Measurements from ENCODE around the gene ITIH4.

The ITIH4 gene

DNA sequence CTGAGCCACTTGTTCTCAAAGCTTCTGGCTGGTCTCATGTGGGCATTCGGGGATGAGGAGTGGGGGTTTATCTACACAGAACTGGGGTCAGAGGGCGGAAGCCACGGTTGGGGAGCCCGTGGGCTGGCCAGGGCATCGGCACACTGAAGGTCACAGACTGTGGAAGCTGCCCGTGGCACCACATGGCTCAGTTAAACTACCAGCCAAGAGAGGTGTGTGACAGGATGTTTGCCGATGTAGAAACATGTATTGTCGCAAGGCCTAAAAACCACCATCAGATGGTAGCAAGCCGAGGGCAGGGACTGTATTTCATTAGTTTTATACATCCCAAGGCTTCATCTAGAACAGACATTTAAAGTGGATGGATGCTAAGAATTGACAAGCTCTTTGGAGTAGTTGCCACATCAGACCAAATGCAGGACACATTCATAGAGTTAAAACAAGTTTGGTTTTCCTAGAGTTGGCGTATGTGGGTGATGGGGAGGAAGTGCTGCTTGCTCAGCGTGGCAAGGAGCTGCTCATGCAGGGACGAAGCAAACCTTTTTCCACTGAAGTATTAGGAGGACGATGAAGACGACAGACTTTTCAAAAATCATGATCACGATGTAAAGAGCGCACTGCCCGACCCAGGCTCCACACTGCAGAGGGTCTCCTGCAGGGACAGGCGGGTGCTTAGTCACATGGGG, 14.0 kb upstream of the ITIH4 start:
- TF ChIP-seq, protein P1, sequence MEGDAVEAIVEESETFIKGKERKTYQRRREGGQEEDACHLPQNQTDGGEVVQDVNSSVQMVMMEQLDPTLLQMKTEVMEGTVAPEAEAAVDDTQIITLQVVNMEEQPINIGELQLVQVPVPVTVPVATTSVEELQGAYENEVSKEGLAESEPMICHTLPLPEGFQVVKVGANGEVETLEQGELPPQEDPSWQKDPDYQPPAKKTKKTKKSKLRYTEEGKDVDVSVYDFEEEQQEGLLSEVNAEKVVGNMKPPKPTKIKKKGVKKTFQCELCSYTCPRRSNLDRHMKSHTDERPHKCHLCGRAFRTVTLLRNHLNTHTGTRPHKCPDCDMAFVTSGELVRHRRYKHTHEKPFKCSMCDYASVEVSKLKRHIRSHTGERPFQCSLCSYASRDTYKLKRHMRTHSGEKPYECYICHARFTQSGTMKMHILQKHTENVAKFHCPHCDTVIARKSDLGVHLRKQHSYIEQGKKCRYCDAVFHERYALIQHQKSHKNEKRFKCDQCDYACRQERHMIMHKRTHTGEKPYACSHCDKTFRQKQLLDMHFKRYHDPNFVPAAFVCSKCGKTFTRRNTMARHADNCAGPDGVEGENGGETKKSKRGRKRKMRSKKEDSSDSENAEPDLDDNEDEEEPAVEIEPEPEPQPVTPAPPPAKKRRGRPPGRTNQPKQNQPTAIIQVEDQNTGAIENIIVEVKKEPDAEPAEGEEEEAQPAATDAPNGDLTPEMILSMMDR (IDR thresholded peaks at IDR 0.05; ENCODE audit: low read depth, low read length) = no peak
- no peak overlapping the region for H3K4me3 ChIP-seq (ENCODE audit: low read depth, low read length)

DNA sequence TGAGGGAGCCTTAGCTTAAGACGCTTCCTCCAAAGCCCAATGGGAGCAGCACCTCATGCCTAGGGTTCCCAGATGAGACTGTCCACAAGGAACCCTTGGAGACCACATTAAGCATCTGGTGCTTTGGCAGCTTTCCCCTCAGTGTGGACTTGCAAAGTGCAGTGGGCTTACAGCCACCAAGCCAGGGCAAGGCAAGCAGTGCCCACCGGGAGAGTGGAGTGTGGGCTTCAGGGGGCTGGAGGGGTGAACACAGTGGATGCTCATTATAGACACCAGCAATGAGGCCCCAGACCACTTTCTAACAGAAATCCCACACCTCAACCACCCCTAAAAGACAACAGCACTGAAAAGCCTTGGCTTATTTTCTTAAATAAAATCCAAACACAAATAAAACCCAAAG, 13.4 kb upstream of the ITIH4 start:
- TF ChIP-seq, protein P1 (IDR thresholded peaks at IDR 0.05; ENCODE audit: low read depth, low read length) = no peak
- no peak overlapping the region for H3K4me3 ChIP-seq (ENCODE audit: low read depth, low read length)

DNA sequence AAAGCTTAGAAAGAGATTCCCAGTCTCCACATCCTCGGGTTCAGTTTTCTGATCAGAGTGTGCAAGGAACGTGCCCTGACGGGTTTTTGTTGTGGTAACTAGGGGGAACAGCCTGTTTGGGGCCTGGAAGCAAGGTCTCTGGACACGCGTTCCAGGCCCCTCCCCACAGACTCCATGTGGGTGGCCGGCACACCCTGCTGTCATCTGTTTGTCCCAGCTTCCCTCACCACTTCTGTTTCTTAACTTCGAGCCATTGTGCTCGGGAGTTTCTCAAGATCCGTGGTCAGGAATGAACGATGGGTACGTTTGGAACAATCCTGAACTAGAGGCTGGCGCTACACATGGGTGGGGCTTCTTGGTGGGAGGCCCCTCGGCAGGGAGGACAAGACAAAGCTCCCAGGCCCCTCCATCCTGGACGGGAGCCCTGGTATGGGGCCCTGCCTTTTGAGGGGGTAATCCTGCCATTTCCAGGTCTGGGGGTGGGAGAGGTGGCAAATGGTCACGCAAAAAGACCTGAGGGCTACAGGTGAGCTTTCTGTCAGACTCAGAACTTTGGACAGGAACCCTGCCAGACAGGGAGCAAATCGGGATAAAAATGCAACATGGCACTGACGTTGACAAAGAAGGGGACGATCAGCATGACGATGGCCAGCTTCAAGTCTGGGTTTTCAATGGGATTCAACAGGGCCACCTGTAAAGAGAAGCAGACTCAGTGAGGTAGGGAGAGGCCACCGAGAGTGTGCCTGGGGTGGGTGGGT, 12.8 kb upstream of the ITIH4 start:
- no peak overlapping the region for H3K4me3 ChIP-seq (ENCODE audit: low read depth, low read length)
- TF ChIP-seq, protein P1 (IDR thresholded peaks at IDR 0.05; ENCODE audit: low read depth, low read length) = no peak

DNA sequence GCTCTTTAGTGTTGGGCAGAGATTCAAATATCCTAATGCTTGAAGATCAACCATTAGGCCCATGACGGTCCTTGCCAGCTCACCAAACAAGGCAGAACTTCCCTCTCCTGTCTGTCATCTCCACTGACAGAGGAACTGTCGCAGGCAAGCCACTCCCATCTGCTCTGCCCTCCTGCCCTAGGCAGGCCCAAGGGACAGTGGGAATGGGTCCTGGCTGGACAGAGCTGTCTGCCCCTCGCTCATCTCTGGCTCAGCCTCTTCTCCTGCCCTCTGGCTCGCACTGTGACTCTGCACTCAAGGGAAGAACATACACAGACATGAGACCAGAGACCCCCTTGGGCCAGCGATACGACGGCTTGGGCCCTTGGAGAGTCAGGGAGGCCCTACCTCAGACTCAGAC, 12.0 kb upstream of the ITIH4 start:
- no peak overlapping the region for H3K4me3 ChIP-seq (ENCODE audit: low read depth, low read length)
- TF ChIP-seq, protein P1 (IDR thresholded peaks at IDR 0.05; ENCODE audit: low read depth, low read length) = no peak

DNA sequence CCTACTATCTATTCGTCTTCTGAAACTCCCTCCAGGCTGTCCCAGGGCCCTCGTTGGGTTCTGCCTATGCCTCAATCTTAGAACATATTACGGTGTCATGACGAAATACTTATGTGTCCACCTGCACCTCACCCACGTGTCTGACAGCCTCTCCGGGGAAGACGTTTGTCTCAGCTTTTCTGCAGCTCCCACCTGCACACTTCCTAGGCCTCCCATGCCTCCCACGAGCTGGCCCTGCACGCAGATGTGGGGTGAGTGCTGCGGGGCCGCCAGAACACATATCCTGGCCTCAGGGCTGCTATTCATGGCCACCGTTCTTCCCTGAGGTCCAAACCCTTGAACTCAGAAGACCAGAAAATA, 11.5 kb upstream of the ITIH4 start:
- H3K4me3 ChIP-seq (ENCODE audit: low read depth, low read length) = no peak overlapping the region
- TF ChIP-seq, protein P1 (IDR thresholded peaks at IDR 0.05; ENCODE audit: low read depth, low read length) = no peak

DNA sequence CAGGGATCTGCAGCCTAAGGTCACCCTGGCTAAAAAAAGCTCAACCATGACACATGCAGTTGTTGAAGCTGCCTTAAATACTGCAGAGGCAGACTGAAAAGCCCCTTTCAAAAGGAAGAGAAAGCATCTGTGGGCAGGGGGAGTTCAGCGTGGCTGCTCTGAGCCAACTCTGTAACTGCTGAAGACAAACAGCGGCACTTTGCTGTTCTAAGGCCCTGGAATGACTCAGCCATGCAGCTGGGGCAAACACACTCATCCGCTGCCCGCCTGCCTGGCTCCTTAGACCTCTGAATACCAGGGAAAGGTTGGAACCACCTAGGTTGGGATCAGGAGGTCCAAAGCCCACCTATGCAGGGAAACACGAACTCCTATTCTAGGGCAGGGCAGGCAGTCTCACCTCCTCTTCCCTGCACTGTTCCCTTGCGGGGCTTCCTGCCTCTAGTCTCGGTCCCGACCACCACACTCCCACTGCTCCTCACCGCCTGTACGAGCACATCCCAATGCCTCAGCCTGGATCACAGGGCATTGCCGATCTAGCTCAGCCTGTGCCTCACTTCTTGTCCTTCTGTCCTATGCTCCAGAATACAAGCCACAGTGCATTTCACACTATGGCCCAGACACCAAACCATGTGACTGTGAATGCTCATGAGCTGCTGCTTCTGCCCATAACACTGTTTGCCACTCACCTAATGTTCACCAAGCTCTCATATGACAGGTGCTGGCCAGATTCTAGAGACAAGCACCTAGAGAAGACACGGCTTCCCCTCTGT, 10.9 kb upstream of the ITIH4 start:
- TF ChIP-seq, protein P1 (IDR thresholded peaks at IDR 0.05; ENCODE audit: low read depth, low read length) = no peak
- H3K4me3 ChIP-seq (ENCODE audit: low read depth, low read length) = no peak overlapping the region
